ENCODE data around the gene MEOX2. TPM values are rescaled to one million over a fixed set of nuclear protein-coding genes. Genes with fewer than 3 reads are reported as not detected.

Gene MEOX2
- not detected for polyA plus RNA-seq (2013, experiment 1 of 2)
- 0.15 TPM for polyA plus RNA-seq (2013, experiment 2 of 2)

- H3K4me3 ChIP-seq (ENCODE audit: extremely low read depth, insufficient read depth, low read length, poor library complexity, severe bottlenecking) = peak within 1 kb of the TSS; percentile 27
- H3K4me1 ChIP-seq (ENCODE audit: control insufficient read depth, insufficient read depth, low read length, poor library complexity, severe bottlenecking) = peaks cover 11% of the 10 kb centered on the region
- H3K36me3 ChIP-seq (ENCODE audit: control insufficient read depth, insufficient read depth, low read length) = no peaks in the 10 kb centered on the region
- 1 to 3% methylated on average over 17 to 30 of the region's 32 CpGs for WGBS, 2 experiments (ENCODE audit: insufficient coverage in 2 of 2)
- no peak within 1 kb of the TSS for H3K27ac ChIP-seq (ENCODE audit: low read depth, low read length, severe bottlenecking)
- no peaks in the 10 kb centered on the region for H3K9me3 ChIP-seq (ENCODE audit: control insufficient read depth, low read length)
Observed at GRCh38 chr7:15686295-15686956, at the start of gene MEOX2. MEOX2 (minus strand) TSS chr7:15686683; CDS start chr7:15686402, 281 bp downstream.

- no peaks in the 10 kb centered on the region for H3K4me1 ChIP-seq (ENCODE audit: control insufficient read depth, insufficient read depth, low read length, poor library complexity, severe bottlenecking)
- H3K9me3 ChIP-seq (ENCODE audit: control insufficient read depth, low read length) = no peaks in the 10 kb centered on the region
- H3K4me3 ChIP-seq (ENCODE audit: extremely low read depth, insufficient read depth, low read length, poor library complexity, severe bottlenecking) = no peak overlapping the region
- H3K36me3 ChIP-seq (ENCODE audit: control insufficient read depth, insufficient read depth, low read length) = no peaks in the 10 kb centered on the region
- H3K27ac ChIP-seq (ENCODE audit: low read depth, low read length, severe bottlenecking) = no peak overlapping the region
Observed at GRCh38 chr7:15729746-15730145, 43.3 kb upstream of the MEOX2 start.

GRCh38 chr7:15725051-15725450 lies 38.6 kb upstream of the MEOX2 start:
- 86% methylated on average over 1 of the region's 3 CpGs; no CpG with 5 or more reads in 1 of the 2 experiments for WGBS, 2 experiments (ENCODE audit: insufficient coverage in 2 of 2)
- Histone ChIP-seq H3K4me3 (ENCODE audit: extremely low read depth, insufficient read depth, low read length, poor library complexity, severe bottlenecking) (no peak overlapping the region), H3K4me1 (ENCODE audit: control insufficient read depth, insufficient read depth, low read length, poor library complexity, severe bottlenecking) (no peaks in the 10 kb centered on the region), H3K36me3 (ENCODE audit: control insufficient read depth, insufficient read depth, low read length) (no peaks in the 10 kb centered on the region), H3K27ac (ENCODE audit: low read depth, low read length, severe bottlenecking) (no peak overlapping the region), H3K9me3 (ENCODE audit: control insufficient read depth, low read length) (no peaks in the 10 kb centered on the region)

GRCh38 chr7:15723841-15724240 lies 37.4 kb upstream of the MEOX2 start:
- no peaks in the 10 kb centered on the region for H3K4me1 ChIP-seq (ENCODE audit: control insufficient read depth, insufficient read depth, low read length, poor library complexity, severe bottlenecking)
- no peak overlapping the region for H3K27ac ChIP-seq (ENCODE audit: low read depth, low read length, severe bottlenecking)
- no peak overlapping the region for H3K4me3 ChIP-seq (ENCODE audit: extremely low read depth, insufficient read depth, low read length, poor library complexity, severe bottlenecking)
- no peaks in the 10 kb centered on the region for H3K36me3 ChIP-seq (ENCODE audit: control insufficient read depth, insufficient read depth, low read length)
- H3K9me3 ChIP-seq (ENCODE audit: control insufficient read depth, low read length) = no peaks in the 10 kb centered on the region

- Histone ChIP-seq H3K9me3 (ENCODE audit: control insufficient read depth, low read length) (no peaks in the 10 kb centered on the region), H3K27ac (ENCODE audit: low read depth, low read length, severe bottlenecking) (no peak overlapping the region), H3K36me3 (ENCODE audit: control insufficient read depth, insufficient read depth, low read length) (no peaks in the 10 kb centered on the region), H3K4me1 (ENCODE audit: control insufficient read depth, insufficient read depth, low read length, poor library complexity, severe bottlenecking) (no peaks in the 10 kb centered on the region), H3K4me3 (ENCODE audit: extremely low read depth, insufficient read depth, low read length, poor library complexity, severe bottlenecking) (no peak overlapping the region)
- WGBS, 2 experiments (ENCODE audit: insufficient coverage in 2 of 2) = no CpG with 5 or more reads among the region's 5 CpGs
Observed at GRCh38 chr7:15720849-15721471, 34.5 kb upstream of the MEOX2 start.

- no peak overlapping the region for H3K27ac ChIP-seq (ENCODE audit: low read depth, low read length, severe bottlenecking)
- no CpG with 5 or more reads among the region's 1 CpG for WGBS, 2 experiments (ENCODE audit: insufficient coverage in 2 of 2)
- no peaks in the 10 kb centered on the region for H3K36me3 ChIP-seq (ENCODE audit: control insufficient read depth, insufficient read depth, low read length)
- no peaks in the 10 kb centered on the region for H3K9me3 ChIP-seq (ENCODE audit: control insufficient read depth, low read length)
- no peaks in the 10 kb centered on the region for H3K4me1 ChIP-seq (ENCODE audit: control insufficient read depth, insufficient read depth, low read length, poor library complexity, severe bottlenecking)
- H3K4me3 ChIP-seq (ENCODE audit: extremely low read depth, insufficient read depth, low read length, poor library complexity, severe bottlenecking) = no peak overlapping the region
Observed at GRCh38 chr7:15719311-15719710, 32.8 kb upstream of the MEOX2 start.

GRCh38 chr7:15715435-15715834 lies 29.0 kb upstream of the MEOX2 start:
- Histone ChIP-seq H3K4me1 (ENCODE audit: control insufficient read depth, insufficient read depth, low read length, poor library complexity, severe bottlenecking) (no peaks in the 10 kb centered on the region), H3K4me3 (ENCODE audit: extremely low read depth, insufficient read depth, low read length, poor library complexity, severe bottlenecking) (no peak overlapping the region), H3K27ac (ENCODE audit: low read depth, low read length, severe bottlenecking) (no peak overlapping the region), H3K36me3 (ENCODE audit: control insufficient read depth, insufficient read depth, low read length) (no peaks in the 10 kb centered on the region), H3K9me3 (ENCODE audit: control insufficient read depth, low read length) (no peaks in the 10 kb centered on the region)
- WGBS, 2 experiments (ENCODE audit: insufficient coverage in 2 of 2) = 86 to 100% methylated on average over 1 of the region's 2 CpGs

GRCh38 chr7:15709978-15710377 lies 23.5 kb upstream of the MEOX2 start:
- H3K9me3 ChIP-seq (ENCODE audit: control insufficient read depth, low read length) = no peaks in the 10 kb centered on the region
- no peak overlapping the region for H3K27ac ChIP-seq (ENCODE audit: low read depth, low read length, severe bottlenecking)
- WGBS, 2 experiments (ENCODE audit: insufficient coverage in 2 of 2) = 80 to 100% methylated on average over 2 of the region's 3 CpGs
- H3K36me3 ChIP-seq (ENCODE audit: control insufficient read depth, insufficient read depth, low read length) = no peaks in the 10 kb centered on the region
- no peak overlapping the region for H3K4me3 ChIP-seq (ENCODE audit: extremely low read depth, insufficient read depth, low read length, poor library complexity, severe bottlenecking)
- H3K4me1 ChIP-seq (ENCODE audit: control insufficient read depth, insufficient read depth, low read length, poor library complexity, severe bottlenecking) = no peaks in the 10 kb centered on the region

- no peaks in the 10 kb centered on the region for H3K9me3 ChIP-seq (ENCODE audit: control insufficient read depth, low read length)
- WGBS, 2 experiments (ENCODE audit: insufficient coverage in 2 of 2) = no CpG with 5 or more reads among the region's 1 CpG
- H3K4me1 ChIP-seq (ENCODE audit: control insufficient read depth, insufficient read depth, low read length, poor library complexity, severe bottlenecking) = no peaks in the 10 kb centered on the region
Observed at GRCh38 chr7:15707570-15707969, 21.1 kb upstream of the MEOX2 start.

GRCh38 chr7:15703732-15704131 lies 17.2 kb upstream of the MEOX2 start:
- no peak overlapping the region for H3K4me3 ChIP-seq (ENCODE audit: extremely low read depth, insufficient read depth, low read length, poor library complexity, severe bottlenecking)
- no peaks in the 10 kb centered on the region for H3K9me3 ChIP-seq (ENCODE audit: control insufficient read depth, low read length)
- H3K27ac ChIP-seq (ENCODE audit: low read depth, low read length, severe bottlenecking) = no peak overlapping the region
- H3K4me1 ChIP-seq (ENCODE audit: control insufficient read depth, insufficient read depth, low read length, poor library complexity, severe bottlenecking) = no peaks in the 10 kb centered on the region
- no peaks in the 10 kb centered on the region for H3K36me3 ChIP-seq (ENCODE audit: control insufficient read depth, insufficient read depth, low read length)
- 67% methylated on average over 1 of the region's 1 CpG; no CpG with 5 or more reads in 1 of the 2 experiments for WGBS, 2 experiments (ENCODE audit: insufficient coverage in 2 of 2)

More at GRCh38 chr7:15707570-15707969, 21.1 kb upstream of the MEOX2 start:
- Histone ChIP-seq H3K27ac (ENCODE audit: low read depth, low read length, severe bottlenecking) (no peak overlapping the region), H3K36me3 (ENCODE audit: control insufficient read depth, insufficient read depth, low read length) (no peaks in the 10 kb centered on the region), H3K4me3 (ENCODE audit: extremely low read depth, insufficient read depth, low read length, poor library complexity, severe bottlenecking) (no peak overlapping the region)

GRCh38 chr7:15692501-15693020 lies 6.1 kb upstream of the MEOX2 start:
- WGBS, 2 experiments (ENCODE audit: insufficient coverage in 2 of 2) = 100% methylated on average over 1 of the region's 5 CpGs; no CpG with 5 or more reads in 1 of the 2 experiments

More at GRCh38 chr7:15692501-15693020, 6.1 kb upstream of the MEOX2 start:
- H3K27ac ChIP-seq (ENCODE audit: low read depth, low read length, severe bottlenecking) = no peak overlapping the region
- no peaks in the 10 kb centered on the region for H3K36me3 ChIP-seq (ENCODE audit: control insufficient read depth, insufficient read depth, low read length)
- H3K4me1 ChIP-seq (ENCODE audit: control insufficient read depth, insufficient read depth, low read length, poor library complexity, severe bottlenecking) = peaks cover 5% of the 10 kb centered on the region
- H3K9me3 ChIP-seq (ENCODE audit: control insufficient read depth, low read length) = no peaks in the 10 kb centered on the region
- H3K4me3 ChIP-seq (ENCODE audit: extremely low read depth, insufficient read depth, low read length, poor library complexity, severe bottlenecking) = no peak overlapping the region

Measured in mesodermal cell (in vitro differentiated cells).